HG03045 (cell line): ENCODE measurements around the gene RPS23.

Experiments used
- ATAC-seq: cut with Tn5 transposase; IDR thresholded peaks from one replicate; pipeline ENCODE4 v1.9.1; 2021; ENCODE audit warnings: mild to moderate bottlenecking, moderate library complexity; ENCODE audit not compliant: unreplicated experiment

The RPS23 gene

GRCh38 chr5:82277987-82278710 lies at the start of gene RPS23:
Gene RPS23, minus strand, starts transcription at chr5:82278354. Its CDS starts 31 bp downstream, at chr5:82278323.
- peak; percentile 98 for ATAC-seq

GRCh38 chr5:82327941-82328340 lies 49.8 kb upstream of the RPS23 start:
- ATAC-seq: no peak

GRCh38 chr5:82325996-82326395 lies 47.8 kb upstream of the RPS23 start:
- no peak for ATAC-seq

- ATAC-seq: no peak
Observed at GRCh38 chr5:82325155-82325554, 47.0 kb upstream of the RPS23 start.

- ATAC-seq: no peak
Observed at GRCh38 chr5:82320966-82321365, 42.8 kb upstream of the RPS23 start.

- no peak for ATAC-seq
Observed at GRCh38 chr5:82319651-82320376, 41.7 kb upstream of the RPS23 start.

- ATAC-seq: no peak
Observed at GRCh38 chr5:82319192-82319591, 41.0 kb upstream of the RPS23 start.

GRCh38 chr5:82314964-82315758 lies 37.0 kb upstream of the RPS23 start:
- ATAC-seq: no peak

- no peak for ATAC-seq
Observed at GRCh38 chr5:82313016-82313415, 34.9 kb upstream of the RPS23 start.

GRCh38 chr5:82312373-82312856 lies 34.3 kb upstream of the RPS23 start:
- ATAC-seq: no peak

GRCh38 chr5:82309091-82309531 lies 31.0 kb upstream of the RPS23 start:
- no peak for ATAC-seq

- ATAC-seq: no peak
Observed at GRCh38 chr5:82308416-82308815, 30.3 kb upstream of the RPS23 start.

GRCh38 chr5:82307451-82307850 lies 29.3 kb upstream of the RPS23 start:
- no peak for ATAC-seq

GRCh38 chr5:82306151-82306550 lies 28.0 kb upstream of the RPS23 start:
- ATAC-seq: no peak

- ATAC-seq: no peak
Observed at GRCh38 chr5:82301190-82301589, 23.0 kb upstream of the RPS23 start.

- ATAC-seq: no peak
Observed at GRCh38 chr5:82298668-82299067, 20.5 kb upstream of the RPS23 start.

- no peak for ATAC-seq
Observed at GRCh38 chr5:82297711-82298110, 19.6 kb upstream of the RPS23 start.

- no peak for ATAC-seq
Observed at GRCh38 chr5:82296929-82297328, 18.8 kb upstream of the RPS23 start.

GRCh38 chr5:82295959-82296531 lies 17.9 kb upstream of the RPS23 start:
- ATAC-seq: no peak

- ATAC-seq: no peak
Observed at GRCh38 chr5:82295144-82295543, 17.0 kb upstream of the RPS23 start.

- no peak for ATAC-seq
Observed at GRCh38 chr5:82291420-82291819, 13.3 kb upstream of the RPS23 start.
